HCT116 (cell line): Measurements from ENCODE around the gene COPS8. TPM values are rescaled to one million over a fixed set of nuclear protein-coding genes. Genes with fewer than 3 reads are reported as not detected.

Source experiments
- ATAC-seq: fragments of 200-7000 bp; cut with Tn5 transposase; 2 replicates; pipeline ENCODE4 v1.9.1; 2020; ENCODE audit warnings: mild to moderate bottlenecking, moderate library complexity
- BruUV-seq: library from RNA; stranded (reverse); fragments of 400-500 nt; replicated peaks from 2 replicates; lab custom pipeline; 2021; lab: Mats Ljungman, UMichigan
- CTCF ChIA-PET: fragments of 300-600 bp; sonication (Branson Sonifier 250); formaldehyde crosslinking; loops from one replicate; lab custom pipeline; 2021; ENCODE audit warnings: antibody characterized with exemption; lab: Charles Lee
- POLR2A ChIA-PET: fragments of 300-600, 350-600 bp; sonication (Branson Sonifier 250); formaldehyde crosslinking; loops from one replicate; lab custom pipeline; 2021; ENCODE audit warnings: antibody characterized with exemption; lab: Charles Lee
- RAD21 ChIA-PET, 2 experiments: fragments of 300-600 bp; sonication (Branson Sonifier 250); formaldehyde crosslinking; loops; one replicate each; lab custom pipeline; 2023; ENCODE audit warnings: low total read pairs in 2 of 2; ENCODE audit not compliant: uncharacterized antibody in 2 of 2, unreplicated experiment in 2 of 2, low non-redundant PET in 1 of 2; lab: Charles Lee
- DNase-seq: peaks from one replicate; pipeline ENCODE4 v3.0.0-alpha.2; 2010; ENCODE audit warnings: low read depth, low spot score
- H2AFZ ChIP-seq: fragments of 200-600 bp; shearing (Covaris generic), sonication (generic); 2 replicates; pipeline ENCODE4 v1.6.1; 2017; ENCODE audit warnings: low read depth, mixed run types, mixed read lengths, antibody characterized with exemption, low read length; ENCODE audit not compliant: poor library complexity, severe bottlenecking
- H3K27ac ChIP-seq: 2 replicates; pipeline ENCODE4 v1.5.1; 2012; ENCODE audit warnings: low read depth, low read length
- H3K27me3 ChIP-seq: fragments of 200-600 bp; sonication (generic); 2 replicates; pipeline ENCODE4 v1.6.1; 2016; ENCODE audit warnings: mixed run types, low read length, mixed read lengths; ENCODE audit not compliant: insufficient read depth
- H3K36me3 ChIP-seq, 2 experiments: fragments of 200-500 bp in 1 of 2; fragments of 200-600 bp in 1 of 2; sonication (Bioruptor generic) in 1 of 2; sonication (generic) in 1 of 2; 2 replicates each; pipeline versions ENCODE4 v1.5.1 to v1.6.1; 2014 to 2016; ENCODE audit warnings: low read length in 2 of 2, inconsistent platforms in 1 of 2, mixed read lengths in 1 of 2, mixed run types in 1 of 2; ENCODE audit not compliant: insufficient read depth in 2 of 2, control insufficient read depth in 1 of 2
- H3K4me1 ChIP-seq, 2 experiments: fragments of 200-600 bp in 1 of 2; sonication (generic) in 1 of 2; 2 replicates each; pipeline versions ENCODE4 v1.5.1 to v1.6.1; 2012 to 2017; ENCODE audit warnings: low read length in 2 of 2, inconsistent platforms in 1 of 2, mild to moderate bottlenecking in 1 of 2, mixed read lengths in 1 of 2, mixed run types in 1 of 2, moderate library complexity in 1 of 2; ENCODE audit not compliant: insufficient read depth in 2 of 2, control insufficient read depth in 1 of 2
- H3K4me2 ChIP-seq: fragments of 200-600 bp; sonication (generic); 2 replicates; pipeline ENCODE4 v1.6.1; 2017; ENCODE audit warnings: mixed run types, low read length, mixed read lengths
- H3K4me3 ChIP-seq, 2 experiments: fragments of 200-600 bp in 1 of 2; sonication (generic) in 1 of 2; replicated peaks in 1 of 2; 2 replicates each; pipeline ENCODE4 v1.5.1; 2011 to 2016; ENCODE audit warnings: low read length in 2 of 2, control low read depth in 1 of 2, low read depth in 1 of 2, mild to moderate bottlenecking in 1 of 2, mixed read lengths in 1 of 2, mixed run types in 1 of 2
- H3K79me2 ChIP-seq: fragments of 200-600 bp; sonication (generic); 2 replicates; pipeline ENCODE4 v1.6.1; 2017; ENCODE audit warnings: mild to moderate bottlenecking, mixed run types, low read length, moderate library complexity, mixed read lengths; ENCODE audit not compliant: insufficient read depth
- H3K9ac ChIP-seq: fragments of 200-600 bp; sonication (generic); 2 replicates; pipeline ENCODE4 v1.6.1; 2016; ENCODE audit warnings: low read length, mixed read lengths
- H3K9me2 ChIP-seq: fragments of 200-600 bp; sonication (generic), shearing (Covaris generic); 2 replicates; pipeline ENCODE4 v1.6.1; 2017; ENCODE audit warnings: mixed run types, mild to moderate bottlenecking, moderate library complexity; ENCODE audit not compliant: insufficient read depth
- H3K9me3 ChIP-seq, 2 experiments: fragments of 200-500 bp in 1 of 2; fragments of 200-600 bp in 1 of 2; sonication (Bioruptor generic) in 1 of 2; sonication (generic) in 1 of 2; 2 replicates each; pipeline ENCODE4 v1.6.1; 2014 to 2017; ENCODE audit warnings: low read length in 2 of 2, mixed read lengths in 2 of 2, inconsistent platforms in 1 of 2, low read depth in 1 of 2, mild to moderate bottlenecking in 1 of 2, mixed run types in 1 of 2, moderate library complexity in 1 of 2; ENCODE audit not compliant: control insufficient read depth in 1 of 2, insufficient read depth in 1 of 2
- H4K20me1 ChIP-seq: fragments of 200-600 bp; sonication (generic), shearing (Covaris generic); 2 replicates; pipeline ENCODE4 v1.6.1; 2017; ENCODE audit warnings: mixed run types, mild to moderate bottlenecking, moderate library complexity; ENCODE audit not compliant: insufficient read depth
- CEBPB ChIP-seq: IDR thresholded peaks from 2 replicates; pipeline ENCODE4 v1.6.1; 2012; ENCODE audit warnings: low read depth
- CTCF ChIP-seq, 3 experiments: fragments of 200-600 bp in 1 of 3; sonication (generic) in 1 of 3; IDR thresholded peaks in 2 of 3; conservative IDR thresholded peaks in 1 of 3; 2 replicates each; pipeline ENCODE4 v1.5.1; 2012 to 2017; ENCODE audit warnings: low read depth in 2 of 3, low read length in 2 of 3, antibody characterized with exemption in 1 of 3, borderline replicate concordance in 1 of 3, control low read depth in 1 of 3, mild to moderate bottlenecking in 1 of 3, mixed read lengths in 1 of 3, mixed run types in 1 of 3, moderate library complexity in 1 of 3; ENCODE audit not compliant: insufficient read depth in 1 of 3
- EZH2 ChIP-seq: fragments of 200-600 bp; sonication (generic); IDR thresholded peaks from 2 replicates; pipeline ENCODE4 v1.6.1; 2017; ENCODE audit warnings: antibody characterized with exemption, mixed run types
- MAX ChIP-seq: IDR thresholded peaks from 2 replicates; pipeline ENCODE4 v1.6.1; 2012
- POLR2A ChIP-seq: IDR thresholded peaks from 2 replicates; pipeline ENCODE4 v1.7.0; 2011; ENCODE audit warnings: borderline replicate concordance; ENCODE audit not compliant: insufficient read depth, insufficient read length; ENCODE audit errors: extremely low read depth
- RAD21 ChIP-seq: IDR thresholded peaks from 2 replicates; pipeline ENCODE4 v1.6.1; 2012; ENCODE audit warnings: low read depth, mild to moderate bottlenecking
- SRF ChIP-seq: IDR thresholded peaks from 2 replicates; pipeline ENCODE4 v1.6.1; 2012; ENCODE audit warnings: low read depth
- YY1 ChIP-seq: IDR thresholded peaks from 2 replicates; pipeline ENCODE4 v1.6.1; 2011; ENCODE audit warnings: low read length, low read depth, moderate library complexity, mild to moderate bottlenecking; ENCODE audit not compliant: insufficient replicate concordance; ENCODE audit errors: extremely low read depth
- ZBTB33 ChIP-seq: IDR thresholded peaks from 2 replicates; pipeline ENCODE4 v1.6.1; 2011; ENCODE audit warnings: mild to moderate bottlenecking, low read length, moderate library complexity; ENCODE audit not compliant: insufficient replicate concordance; ENCODE audit errors: extremely low read depth
- ZFX ChIP-seq: fragments of 450-650 bp; IDR thresholded peaks from 2 replicates; pipeline ENCODE4 v1.6.1; 2017
- ZNF274 ChIP-seq: fragments of 200-500 bp; sonication (Bioruptor generic); IDR thresholded peaks from 2 replicates; pipeline ENCODE4 v1.6.1; 2014; ENCODE audit warnings: mild to moderate bottlenecking, low read depth, low read length, inconsistent platforms
- intact Hi-C: fragments of 100-400 bp; cut with micrococcal nuclease; formaldehyde crosslinking; loops from 2 replicates; pipeline ENCODE4 v1.10.0; 2022
- total RNA-seq: library from RNA; stranded (reverse); gene quantifications from one replicate; pipeline ENCODE4 v1.2.1, GENCODE V29; 2021; ENCODE audit not compliant: unreplicated experiment

COPS8 gene
- total RNA-seq, 1 experiment from 2014 or later = 42.2 TPM

GRCh38 chr2:237099804-237100203 is 14.1 kb downstream of the COPS8 start:
- Histone ChIP-seq H3K27ac (no peak overlapping the region), H3K79me2 (peaks cover 12% of the 10 kb centered on the region), H2AFZ (no peak overlapping the region), H3K9me3 (no peaks in the 10 kb centered on the region), H3K9ac (no peak overlapping the region), H3K36me3 (peaks cover 30 to 38% of the 10 kb centered on the region in 2 experiments), H3K4me2 (no peak overlapping the region), H3K4me1 (no peaks in the 10 kb centered on the region), H4K20me1 (no peaks in the 10 kb centered on the region), H3K4me3 (no peak overlapping the region), H3K9me2 (no peaks in the 10 kb centered on the region), H3K27me3 (no peaks in the 10 kb centered on the region)
- TF ChIP-seq RAD21 = no peak
- TF ChIP-seq CEBPB = no peak
- TF ChIP-seq EZH2 = no peak
- TF ChIP-seq MAX = no peak
- no peak for TF ChIP-seq ZBTB33
- no peak for TF ChIP-seq CTCF (IDR thresholded peaks at IDR 0.05 in 2 of 3, conservative IDR thresholded peaks at IDR 0.05 in 1 of 3; ENCODE audit: borderline replicate concordance in 1 of 3, insufficient read depth in 1 of 3, low read depth in 2 of 3, low read length in 2 of 3)
- TF ChIP-seq SRF = no peak
- TF ChIP-seq YY1 = no peak
- TF ChIP-seq ZNF274 = no peak
- no peak for TF ChIP-seq POLR2A
- TF ChIP-seq ZFX = no peak
- BruUV-seq = no TSS peak
- POLR2A ChIA-PET = no interaction called here
- RAD21 ChIA-PET = no interaction called here
- CTCF ChIA-PET = no interaction called here
- ATAC-seq = no peak
- DNase-seq = no peak
- intact Hi-C loops = no loop called here
